K562 (cell line): ENCODE measurements around the gene SOSTDC1. TPM values are rescaled to one million over a fixed set of nuclear protein-coding genes. Genes with fewer than 3 reads are reported as not detected.

Experiments used
- CXXC5 ChIP-seq: fragments of 250-450 bp; sonication (Bioruptor Pico); IDR thresholded peaks from 2 replicates; pipeline ENCODE4 v1.8.0; 2022; ENCODE audit warnings: inconsistent platforms, mild to moderate bottlenecking, moderate library complexity
- DNMT1 ChIP-seq: fragments of 450-650 bp; IDR thresholded peaks from 2 replicates; pipeline ENCODE4 v1.6.1; 2016; ENCODE audit warnings: antibody characterized with exemption, mild to moderate bottlenecking
- ESRRA ChIP-seq: fragments of 450-650 bp; IDR thresholded peaks from 2 replicates; pipeline ENCODE4 v1.6.1; 2014; ENCODE audit warnings: low read depth, mild to moderate bottlenecking, moderate library complexity, borderline replicate concordance
- REST ChIP-seq, 2 experiments: fragments of 450-650 bp; formaldehyde crosslinking in 1 of 2; IDR thresholded peaks; 2 replicates each; pipeline versions ENCODE4 v1.4.0 to v1.6.1; 2014 to 2020; ENCODE audit warnings: mild to moderate bottlenecking in 2 of 2, borderline replicate concordance in 1 of 2, low read depth in 1 of 2
- TBL1XR1 ChIP-seq, 2 experiments: IDR thresholded peaks; 2 replicates each; pipeline ENCODE4 v1.6.1; 2012; ENCODE audit warnings: improper control_type of control experiment in 2 of 2, low read length in 2 of 2, mild to moderate bottlenecking in 1 of 2
- TEAD1 ChIP-seq, 2 experiments: fragments of 450-650 bp in 1 of 2; sonication (generic) in 1 of 2; formaldehyde crosslinking; IDR thresholded peaks; 2 replicates each; pipeline versions ENCODE4 v1.4.0 to v1.8.0; 2020 to 2022; ENCODE audit warnings: mild to moderate bottlenecking in 2 of 2, missing genetic modification reagents in 1 of 2
- ZBTB34 ChIP-seq: fragments of 250-450 bp; sonication (Bioruptor Pico); IDR thresholded peaks from 2 replicates; pipeline ENCODE4 v1.8.0; 2021; ENCODE audit warnings: mild to moderate bottlenecking, moderate library complexity
- ZNF407 ChIP-seq: fragments of 450-650 bp; IDR thresholded peaks from 2 replicates; pipeline ENCODE4 v1.6.1; 2016; ENCODE audit warnings: low read depth
- polyA plus RNA-seq, 8 experiments: library from polyadenylated mRNA; depleted of rRNA in 4 of 8; stranded (reverse) in 5 of 8; unstranded in 3 of 8; fragments of >200 nt; fragmentation: Nextera tagmentation in 2 of 8; fragmentation: Illumina TruSeq in 1 of 8; extraction: Ambion mirVana in 2 of 8; extraction: Trizol in 1 of 8; gene quantifications; 2 replicates each; pipeline versions ENCODE4 v1.2.1 to v1.2.3, GENCODE V29; 2011 to 2014; ENCODE audit warnings: inconsistent platforms in 1 of 8, missing spikeins in 1 of 8
- total RNA-seq, 7 experiments: library from RNA; depleted of rRNA in 6 of 7; stranded (reverse); fragments of >200 nt in 6 of 7; fragmentation: Illumina TruSeq in 2 of 7; extraction: Trizol in 2 of 7; gene quantifications; 2 replicates each; pipeline versions ENCODE4 v1.2.1 to v1.2.3, GENCODE V29; 2011 to 2021; ENCODE audit warnings: low replicate concordance in 1 of 7

SOSTDC1 gene
- total and polyA plus RNA-seq, 9 of the 15 experiments (the other 6 are each of a cell fraction or from before 2014, with no cell fraction given): 8.3 to 48.6 (median 15.9) TPM

GRCh38 chr7:16492513-16493062 lies 27.1 kb upstream of the SOSTDC1 start (continued):
- TF ChIP-seq TEAD1 (CRISPR knock-in tag; IDR thresholded peaks at IDR 0.05): peak; percentile 24 to 90; a peak in 2 of 4 replicates
- peak; percentile 46; the same call in 1 of the 2 replicates for TF ChIP-seq ESRRA
- TF ChIP-seq ZNF407: no peak
- TF ChIP-seq ZBTB34 (CRISPR knock-in tag): 0 out of 2 replicates have a peak, but pooled peaks have one; percentile 4
- TF ChIP-seq DNMT1: no peak
- peak in 1 of 2 experiments; percentile 44; a peak in 1 of 4 replicates for TF ChIP-seq TBL1XR1 (IDR thresholded peaks at IDR 0.05; ENCODE audit: low read length in 2 of 2)
- TF ChIP-seq CXXC5 (CRISPR knock-in tag): peak; percentile 56
- TF ChIP-seq REST (IDR thresholded peaks at IDR 0.05; ENCODE audit: borderline replicate concordance): peak; percentile 27; the same call in 1 of the 2 replicates
- no peak for TF ChIP-seq REST (CRISPR knock-in tag; IDR thresholded peaks at IDR 0.05; ENCODE audit: low read depth)
